ENCODE data around the gene E2F4.

Gene E2F4

DNA sequence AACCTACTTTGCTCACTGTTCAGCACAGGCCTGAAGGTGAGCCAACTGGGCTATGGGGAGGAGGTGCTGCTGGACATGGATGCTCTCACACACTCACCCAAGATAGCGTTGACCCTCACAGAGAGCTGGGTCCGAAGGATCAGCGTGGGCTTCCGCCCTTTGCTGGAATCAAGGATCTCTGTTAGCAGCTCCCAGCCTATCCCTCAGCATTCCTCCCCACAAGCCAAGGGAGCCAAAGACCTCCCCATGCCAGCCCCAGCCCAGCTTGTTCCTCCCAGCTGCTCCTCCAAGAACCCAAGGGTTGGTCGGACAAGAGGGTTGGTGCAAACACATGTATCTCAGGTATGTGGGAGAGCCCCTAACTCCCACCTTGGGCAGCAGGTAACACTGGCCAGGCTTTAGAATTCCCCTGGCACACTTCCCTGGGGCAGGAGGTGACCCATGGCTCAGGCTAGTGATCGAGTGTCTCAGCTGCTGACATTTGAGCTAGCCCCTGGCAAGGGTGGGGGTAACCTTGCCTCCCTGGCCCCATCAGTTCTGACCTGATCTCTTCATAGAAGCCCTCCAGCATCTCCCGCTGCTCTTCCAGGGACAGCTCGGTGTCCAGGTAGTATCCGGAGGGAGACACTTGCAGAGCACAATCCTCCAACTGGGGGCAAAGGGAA, 47.0 kb downstream of the E2F4 start:
- no peak for DNase-seq

- DNase-seq = no peak
Measured at GRCh38 chr16:67240506-67240905, 48.6 kb downstream of the E2F4 start.

DNA sequence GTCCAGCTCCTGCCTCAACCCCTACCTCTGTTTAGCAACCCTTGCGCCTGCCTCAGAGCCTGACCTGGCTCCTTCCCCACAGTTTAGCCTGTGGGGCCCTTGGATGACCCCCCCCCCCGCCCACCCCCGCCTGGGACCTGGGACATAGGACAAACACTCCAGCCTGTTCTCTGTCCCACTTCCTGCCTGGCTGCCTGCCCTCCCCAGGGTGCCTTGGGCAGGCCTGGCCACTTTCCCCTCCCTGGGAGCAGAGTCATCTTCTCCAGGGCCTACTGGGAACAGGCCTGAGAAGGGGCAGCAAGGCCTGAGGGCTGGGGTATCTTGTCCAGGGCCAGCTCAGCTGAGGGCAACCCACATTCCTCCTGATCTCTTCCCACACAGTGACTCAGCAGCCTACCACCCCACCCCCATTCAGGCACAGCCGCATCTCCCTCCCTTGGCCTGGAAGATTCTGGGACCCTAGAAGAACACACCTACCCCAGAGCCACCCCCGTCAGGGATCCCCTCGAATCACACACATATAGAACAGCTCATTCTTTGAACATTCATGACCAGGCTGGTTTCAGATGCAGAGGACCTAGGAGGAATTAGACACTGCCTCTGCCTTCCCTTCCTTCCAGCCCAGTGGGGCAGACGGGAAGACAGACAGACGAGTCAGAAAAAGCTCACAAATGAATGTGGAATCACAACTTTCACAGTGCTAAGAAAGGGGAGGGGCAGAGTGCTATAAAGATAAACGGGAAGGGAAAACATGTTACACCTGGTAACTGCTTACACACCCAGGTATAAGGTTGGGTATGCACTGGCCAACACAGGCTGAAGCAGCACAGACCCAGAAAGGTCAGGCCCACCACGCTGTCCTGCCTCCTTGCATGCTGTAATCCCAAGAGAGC, 49.3 kb downstream of the E2F4 start:
- no peak for DNase-seq

DNA sequence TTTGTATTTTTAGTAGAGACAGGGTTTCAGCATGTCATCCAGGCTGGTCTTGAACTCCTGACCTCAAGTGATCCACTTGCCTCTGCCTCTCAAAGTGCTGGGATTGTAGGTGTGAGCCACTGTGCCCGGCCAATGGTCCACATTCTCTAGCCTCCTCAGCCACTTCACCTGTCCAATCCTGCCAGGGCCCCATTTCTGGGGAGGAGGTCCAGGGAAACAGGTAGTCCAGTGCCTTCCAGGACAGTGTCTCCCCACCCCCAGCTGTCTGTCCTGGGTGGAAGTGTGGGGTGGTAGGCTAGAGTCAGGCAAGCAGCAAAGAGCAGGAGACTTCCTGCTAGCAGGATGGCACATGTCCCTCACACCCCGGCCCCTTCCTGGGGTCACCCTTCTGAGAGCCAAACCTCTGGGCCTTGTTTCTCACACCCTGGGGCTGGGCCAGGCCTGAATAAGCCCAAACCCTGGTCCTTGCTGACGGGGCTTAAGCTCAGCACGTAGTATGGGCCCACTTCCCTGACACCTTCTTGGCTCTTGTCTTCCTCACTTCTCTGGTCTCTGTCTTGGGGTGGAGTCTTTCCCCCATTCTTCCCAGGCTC, 50.3 kb downstream of the E2F4 start:
- DNase-seq = no peak

- no peak for DNase-seq
Measured at GRCh38 chr16:67243481-67243880, 51.5 kb downstream of the E2F4 start.

- peak; percentile 62 for DNase-seq
Measured at GRCh38 chr16:67244387-67245185, 52.6 kb downstream of the E2F4 start.

DNA sequence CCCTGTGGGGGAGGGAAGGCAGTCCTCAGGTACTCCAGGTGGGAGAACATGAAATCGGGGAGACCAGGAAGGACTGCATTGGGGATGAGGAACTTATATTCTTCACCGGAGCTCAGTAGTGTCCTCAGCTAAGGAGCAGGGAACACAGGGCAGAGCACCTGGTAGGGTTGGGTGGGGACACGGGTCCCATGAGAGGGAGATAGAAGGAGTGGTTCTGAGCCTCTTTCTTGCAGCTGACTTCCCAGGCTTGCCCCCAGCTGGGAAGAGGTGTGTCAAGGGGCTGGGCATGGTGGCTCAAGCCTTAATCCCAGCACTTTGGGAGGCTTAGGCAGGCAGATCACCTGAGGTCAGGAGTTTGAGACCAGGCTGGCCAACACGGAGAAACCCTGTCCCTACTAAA, 53.2 kb downstream of the E2F4 start:
- no peak for DNase-seq

DNA sequence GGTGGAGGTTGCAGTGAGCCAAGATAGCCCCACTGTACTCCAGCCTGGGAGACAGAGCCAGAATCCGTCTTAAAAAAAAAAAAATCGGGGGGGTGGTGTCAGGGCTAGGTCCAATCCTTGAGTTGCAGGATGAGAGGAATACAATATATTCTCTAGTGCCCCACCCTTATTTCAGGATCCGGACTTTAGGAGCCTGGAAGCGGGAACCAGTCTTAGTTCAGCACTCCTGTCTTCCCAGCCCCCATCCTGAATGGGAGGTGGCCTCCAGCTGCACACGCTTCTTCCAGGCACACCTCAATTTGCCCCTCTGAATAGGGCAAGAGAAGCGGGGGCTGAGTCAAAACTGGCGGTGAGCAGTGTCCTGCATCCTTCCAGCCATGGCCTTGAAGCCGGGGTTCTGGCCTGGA, 53.7 kb downstream of the E2F4 start:
- no peak for DNase-seq

- peak; percentile 22 for DNase-seq
Measured at GRCh38 chr16:67246081-67246755, 54.3 kb downstream of the E2F4 start.

- no peak for DNase-seq
Measured at GRCh38 chr16:67246756-67247191, 54.8 kb downstream of the E2F4 start.

GRCh38 chr16:67247192-67248072, 55.5 kb downstream of the E2F4 start, which contains the start of gene FHOD1:
Gene FHOD1, minus strand, starts transcription at chr16:67247481. Its CDS starts 71 bp downstream, at chr16:67247410.
- peak; percentile 90 for DNase-seq

- no peak for DNase-seq
Measured at GRCh38 chr16:67248073-67248400, 56.1 kb downstream of the E2F4 start.
